Panc1 (cell line): ENCODE measurements around the gene AP3B1. TPM values are rescaled to one million over a fixed set of nuclear protein-coding genes. Genes with fewer than 3 reads are reported as not detected.

ENCODE experiments used
- ATAC-seq: fragments of 200-7000 bp; cut with Tn5 transposase; 2 replicates; pipeline ENCODE4 v1.9.1; 2020; ENCODE audit warnings: mild to moderate bottlenecking, moderate library complexity
- BruUV-seq: library from RNA; stranded (reverse); fragments of 400-500 nt; replicated peaks from 2 replicates; lab custom pipeline; 2021; lab: Mats Ljungman, UMichigan
- CTCF ChIA-PET: fragments of 300-600 bp; sonication (Branson Sonifier 250); formaldehyde crosslinking; loops from one replicate; lab custom pipeline; 2022; ENCODE audit warnings: antibody characterized with exemption; lab: Charles Lee
- POLR2A ChIA-PET: fragments of 300-600 bp; sonication (Branson Sonifier 250); formaldehyde crosslinking; loops from one replicate; lab custom pipeline; 2022; ENCODE audit warnings: antibody characterized with exemption; lab: Charles Lee
- DNase-seq: peaks from one replicate; pipeline ENCODE4 v3.0.0-alpha.2; 2010; ENCODE audit warnings: low read depth, low spot score
- H3K27ac ChIP-seq: 2 replicates; pipeline ENCODE4 v1.5.1; 2011; ENCODE audit warnings: mild to moderate bottlenecking, low read length, inconsistent platforms
- H3K27me3 ChIP-seq: fragments of 200-500 bp; sonication (Bioruptor generic); 2 replicates; pipeline ENCODE4 v1.6.0; 2014; ENCODE audit warnings: low read length, inconsistent platforms; ENCODE audit not compliant: control insufficient read depth, insufficient read depth
- H3K36me3 ChIP-seq: fragments of 200-500 bp; sonication (Bioruptor generic); 2 replicates; pipeline ENCODE4 v1.5.1; 2014; ENCODE audit warnings: inconsistent platforms, mild to moderate bottlenecking, low read length, moderate library complexity; ENCODE audit not compliant: control insufficient read depth, insufficient read depth
- H3K4me1 ChIP-seq: 2 replicates; pipeline ENCODE4 v1.5.1; 2011; ENCODE audit warnings: inconsistent platforms, mild to moderate bottlenecking, low read length, moderate library complexity; ENCODE audit not compliant: control insufficient read depth, insufficient read depth
- H3K4me3 ChIP-seq, 2 experiments: 2 replicates each; pipeline ENCODE4 v1.5.1; 2011 to 2012; ENCODE audit warnings: low read depth in 2 of 2, low read length in 2 of 2, mild to moderate bottlenecking in 2 of 2, inconsistent platforms in 1 of 2, moderate library complexity in 1 of 2
- H3K9me3 ChIP-seq: fragments of 200-500 bp; sonication (Bioruptor generic); 2 replicates; pipeline ENCODE4 v1.5.1; 2014; ENCODE audit warnings: low read depth, mild to moderate bottlenecking, inconsistent platforms, low read length, moderate library complexity; ENCODE audit not compliant: control insufficient read depth, insufficient read depth
- POLR2AphosphoS5 ChIP-seq: IDR thresholded peaks from 2 replicates; pipeline ENCODE4 v1.6.1; 2012; ENCODE audit warnings: mild to moderate bottlenecking, low read depth, low read length, moderate library complexity
- REST ChIP-seq, 2 experiments: IDR thresholded peaks; 2 replicates each; pipeline ENCODE4 v1.6.1; 2011 to 2012; ENCODE audit warnings: low read depth in 2 of 2, control low read depth in 1 of 2, low read length in 1 of 2, mild to moderate bottlenecking in 1 of 2, moderate library complexity in 1 of 2; ENCODE audit not compliant: insufficient read depth in 1 of 2
- SIN3A ChIP-seq: IDR thresholded peaks from 2 replicates; pipeline ENCODE4 v1.6.1; 2012; ENCODE audit warnings: low read depth, mild to moderate bottlenecking, low read length, moderate library complexity, borderline replicate concordance; ENCODE audit not compliant: insufficient read depth
- TCF7L2 ChIP-seq: IDR thresholded peaks from 2 replicates; pipeline ENCODE4 v1.6.1; 2011; ENCODE audit warnings: mild to moderate bottlenecking, low read depth, low read length, inconsistent platforms
- in situ Hi-C: cut with HindIII; loops from 2 replicates; pipeline ENCODE4 v1.10.0; 2016; ENCODE audit warnings: low sequenced_read_pairs, low pct_unique_long_range_greater_than_20kb
- intact Hi-C: fragments of 100-400 bp; cut with micrococcal nuclease; formaldehyde crosslinking; loops from one replicate; pipeline ENCODE4 v1.10.0; 2022; ENCODE audit not compliant: unreplicated experiment
- total RNA-seq: library from RNA; stranded (reverse); gene quantifications from one replicate; pipeline ENCODE4 v1.2.1, GENCODE V29; 2021; ENCODE audit not compliant: unreplicated experiment
- TF ChIP-seq, protein P1 (sequence below): fragments of 450-650 bp; IDR thresholded peaks from 2 replicates; pipeline ENCODE4 v1.5.1; 2017; ENCODE audit warnings: mild to moderate bottlenecking

AP3B1 gene
- total RNA-seq, 1 experiment from 2014 or later, result 55.4 TPM

DNA sequence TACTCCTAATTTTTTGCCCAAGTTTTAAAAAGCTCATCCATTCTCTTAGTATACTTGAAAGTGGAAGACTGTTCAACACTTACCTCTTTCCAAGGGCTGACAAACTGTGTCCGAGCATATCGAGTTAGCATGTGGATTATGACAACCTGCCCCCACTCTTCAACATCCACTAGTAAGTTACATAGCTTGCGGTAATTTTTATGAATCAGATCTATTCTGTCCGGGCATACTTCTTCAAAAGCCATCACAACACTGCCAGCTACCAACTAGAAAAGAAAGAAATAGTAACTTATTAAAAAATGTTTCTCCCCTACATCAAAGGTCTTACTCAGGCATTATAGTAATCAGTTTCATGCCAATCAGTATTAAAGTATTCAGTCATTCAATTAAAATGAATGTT is 78.5 kb downstream of the AP3B1 start:
- no peaks in the 10 kb centered on the region for H3K9me3 ChIP-seq
- intact Hi-C loops (no loop called here), in situ Hi-C loops (no loop called here)
- POLR2A ChIA-PET, result no interaction called here
- ATAC-seq (no peak), DNase-seq (no peak)
- CTCF ChIA-PET, result no interaction called here
- BruUV-seq, result no TSS peak
- no peak overlapping the region for H3K4me3 ChIP-seq
- TF ChIP-seq SIN3A, result no peak
- TF ChIP-seq POLR2AphosphoS5, result no peak
- TF ChIP-seq TCF7L2, result no peak
- TF ChIP-seq, protein P1, sequence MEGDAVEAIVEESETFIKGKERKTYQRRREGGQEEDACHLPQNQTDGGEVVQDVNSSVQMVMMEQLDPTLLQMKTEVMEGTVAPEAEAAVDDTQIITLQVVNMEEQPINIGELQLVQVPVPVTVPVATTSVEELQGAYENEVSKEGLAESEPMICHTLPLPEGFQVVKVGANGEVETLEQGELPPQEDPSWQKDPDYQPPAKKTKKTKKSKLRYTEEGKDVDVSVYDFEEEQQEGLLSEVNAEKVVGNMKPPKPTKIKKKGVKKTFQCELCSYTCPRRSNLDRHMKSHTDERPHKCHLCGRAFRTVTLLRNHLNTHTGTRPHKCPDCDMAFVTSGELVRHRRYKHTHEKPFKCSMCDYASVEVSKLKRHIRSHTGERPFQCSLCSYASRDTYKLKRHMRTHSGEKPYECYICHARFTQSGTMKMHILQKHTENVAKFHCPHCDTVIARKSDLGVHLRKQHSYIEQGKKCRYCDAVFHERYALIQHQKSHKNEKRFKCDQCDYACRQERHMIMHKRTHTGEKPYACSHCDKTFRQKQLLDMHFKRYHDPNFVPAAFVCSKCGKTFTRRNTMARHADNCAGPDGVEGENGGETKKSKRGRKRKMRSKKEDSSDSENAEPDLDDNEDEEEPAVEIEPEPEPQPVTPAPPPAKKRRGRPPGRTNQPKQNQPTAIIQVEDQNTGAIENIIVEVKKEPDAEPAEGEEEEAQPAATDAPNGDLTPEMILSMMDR, result no peak
- TF ChIP-seq REST (IDR thresholded peaks at IDR 0.05; ENCODE audit: insufficient read depth in 1 of 2, low read depth in 2 of 2, low read length in 1 of 2), result no peak
- H3K4me1 ChIP-seq, result no peaks in the 10 kb centered on the region
- H3K36me3 ChIP-seq, result peaks cover 5% of the 10 kb centered on the region
- H3K27ac ChIP-seq, result no peak overlapping the region
- no peaks in the 10 kb centered on the region for H3K27me3 ChIP-seq

DNA sequence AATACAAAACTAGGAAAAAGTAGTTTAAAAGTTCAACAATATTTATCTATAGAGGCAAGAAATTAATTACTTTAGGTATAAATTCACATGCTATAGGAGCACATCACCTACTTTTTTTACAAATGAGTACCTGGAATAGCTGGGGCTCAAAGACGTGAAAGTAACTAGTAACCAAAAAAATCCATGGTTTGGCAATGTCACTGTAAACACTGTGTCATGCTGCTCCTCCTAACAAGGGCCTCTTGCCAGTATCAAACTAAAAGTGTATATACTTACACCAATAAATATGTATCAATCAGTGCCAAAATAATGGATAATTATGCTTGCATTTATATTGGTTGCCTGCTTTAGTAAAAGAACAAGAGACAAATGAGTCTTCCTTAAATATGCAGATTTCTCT is 78.9 kb downstream of the AP3B1 start:
- Histone ChIP-seq H3K4me1 (no peaks in the 10 kb centered on the region), H3K9me3 (no peaks in the 10 kb centered on the region), H3K4me3 (no peak overlapping the region), H3K27me3 (no peaks in the 10 kb centered on the region), H3K36me3 (peaks cover 5% of the 10 kb centered on the region), H3K27ac (no peak overlapping the region)
- in situ Hi-C loops, result no loop called here
- no peak for TF ChIP-seq POLR2AphosphoS5
- TF ChIP-seq TCF7L2, result no peak
- no peak for TF ChIP-seq REST (IDR thresholded peaks at IDR 0.05; ENCODE audit: insufficient read depth in 1 of 2, low read depth in 2 of 2, low read length in 1 of 2)
- BruUV-seq, result no TSS peak
- POLR2A ChIA-PET, result no interaction called here
- no peak for ATAC-seq
- DNase-seq, result no peak
- intact Hi-C loops, result no loop called here
- CTCF ChIA-PET, result no interaction called here
